ENCODE data around the gene PLB1. TPM values are rescaled to one million over a fixed set of nuclear protein-coding genes. Genes with fewer than 3 reads are reported as not detected.

PLB1 gene
- total RNA-seq, 4 donors from 2014 or later, result 3.0 to 14.5 (median 10.5) TPM

DNA sequence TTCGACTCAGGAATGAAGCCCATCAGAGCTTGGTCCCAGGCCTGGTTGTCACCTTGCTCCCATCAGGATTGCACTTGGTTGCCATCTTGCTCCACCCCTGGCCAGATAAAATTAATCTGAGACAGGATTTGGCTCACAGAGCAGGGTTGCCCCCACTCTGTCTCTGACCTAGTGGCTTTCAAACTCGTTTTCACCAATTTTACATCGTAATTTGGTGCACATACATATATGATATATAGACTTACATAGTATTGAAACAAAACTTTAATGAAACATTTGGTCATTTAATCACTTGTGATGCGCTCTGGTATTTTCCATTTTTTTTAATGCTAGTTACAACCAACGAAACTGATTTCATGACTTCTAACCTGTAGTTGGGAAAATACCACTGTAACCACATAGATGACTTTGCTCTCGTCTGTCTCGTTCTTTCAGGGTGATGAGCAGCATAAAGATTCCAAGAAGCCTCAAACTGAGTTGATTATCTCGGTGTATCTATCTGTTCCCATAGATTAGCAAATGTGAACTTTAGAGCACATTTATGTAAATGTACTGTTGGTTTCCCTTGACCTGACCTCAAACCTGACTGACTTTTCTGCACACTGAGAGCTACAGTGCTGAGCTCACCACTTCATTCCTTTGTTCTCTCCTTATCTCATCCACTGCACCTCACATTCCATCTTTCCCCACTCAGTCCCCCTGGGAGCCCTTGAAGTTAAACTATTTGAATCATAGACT lies 30.5 kb upstream of the PLB1 start:
- Histone ChIP-seq H3K27ac (no peak overlapping the region), H3K9me3 (peaks cover 0 to 15% (median 0%) of the 10 kb centered on the region in 3 donors), H3K4me3 (no peak overlapping the region), H3K36me3 (no peaks in the 10 kb centered on the region), H3K4me1 (no peaks in the 10 kb centered on the region), H3K27me3 (no peaks in the 10 kb centered on the region)
- 67 to 83% methylated on average over 6 of the region's 8 CpGs for WGBS, 2 donors (ENCODE audit: low coverage in 1 of 2)
- TF ChIP-seq, protein P1, sequence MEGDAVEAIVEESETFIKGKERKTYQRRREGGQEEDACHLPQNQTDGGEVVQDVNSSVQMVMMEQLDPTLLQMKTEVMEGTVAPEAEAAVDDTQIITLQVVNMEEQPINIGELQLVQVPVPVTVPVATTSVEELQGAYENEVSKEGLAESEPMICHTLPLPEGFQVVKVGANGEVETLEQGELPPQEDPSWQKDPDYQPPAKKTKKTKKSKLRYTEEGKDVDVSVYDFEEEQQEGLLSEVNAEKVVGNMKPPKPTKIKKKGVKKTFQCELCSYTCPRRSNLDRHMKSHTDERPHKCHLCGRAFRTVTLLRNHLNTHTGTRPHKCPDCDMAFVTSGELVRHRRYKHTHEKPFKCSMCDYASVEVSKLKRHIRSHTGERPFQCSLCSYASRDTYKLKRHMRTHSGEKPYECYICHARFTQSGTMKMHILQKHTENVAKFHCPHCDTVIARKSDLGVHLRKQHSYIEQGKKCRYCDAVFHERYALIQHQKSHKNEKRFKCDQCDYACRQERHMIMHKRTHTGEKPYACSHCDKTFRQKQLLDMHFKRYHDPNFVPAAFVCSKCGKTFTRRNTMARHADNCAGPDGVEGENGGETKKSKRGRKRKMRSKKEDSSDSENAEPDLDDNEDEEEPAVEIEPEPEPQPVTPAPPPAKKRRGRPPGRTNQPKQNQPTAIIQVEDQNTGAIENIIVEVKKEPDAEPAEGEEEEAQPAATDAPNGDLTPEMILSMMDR (IDR thresholded peaks at IDR 0.05), result no peak
- TF ChIP-seq EP300 (IDR thresholded peaks at IDR 0.05) (no peak), POLR2A (IDR thresholded peaks at IDR 0.05) (no peak), POLR2AphosphoS5 (IDR thresholded peaks at IDR 0.05) (no peak)
- ATAC-seq, result no peak

DNA sequence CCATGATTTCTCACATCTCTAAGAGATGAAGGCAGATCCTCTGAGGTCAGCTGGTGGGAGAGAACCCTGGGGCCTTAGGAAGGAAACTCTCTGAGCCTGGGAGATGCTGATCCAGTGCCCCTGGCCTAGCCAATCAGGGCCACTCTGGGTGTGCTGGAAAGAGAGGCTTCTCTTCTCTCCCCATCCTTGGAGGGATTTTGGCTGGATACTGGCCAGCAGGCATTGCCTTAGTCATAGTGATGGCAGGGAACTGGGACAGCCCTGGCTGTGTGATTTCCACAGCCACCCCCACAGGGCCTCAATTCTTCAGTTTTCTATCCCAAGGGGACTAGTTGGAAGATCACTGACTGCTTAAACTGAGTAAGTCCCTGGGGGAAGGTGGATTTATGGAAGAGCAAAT lies 26.6 kb upstream of the PLB1 start:
- Histone ChIP-seq H3K27me3 (no peaks in the 10 kb centered on the region), H3K4me3 (no peak overlapping the region), H3K9me3 (no peaks in the 10 kb centered on the region), H3K36me3 (no peaks in the 10 kb centered on the region), H3K27ac (no peak overlapping the region), H3K4me1 (no peaks in the 10 kb centered on the region)
- TF ChIP-seq EP300 (IDR thresholded peaks at IDR 0.05), result no peak
- TF ChIP-seq, protein P1 (IDR thresholded peaks at IDR 0.05), result no peak
- TF ChIP-seq POLR2A (IDR thresholded peaks at IDR 0.05), result no peak
- no peak for TF ChIP-seq POLR2AphosphoS5 (IDR thresholded peaks at IDR 0.05)
- ATAC-seq, result no peak

DNA sequence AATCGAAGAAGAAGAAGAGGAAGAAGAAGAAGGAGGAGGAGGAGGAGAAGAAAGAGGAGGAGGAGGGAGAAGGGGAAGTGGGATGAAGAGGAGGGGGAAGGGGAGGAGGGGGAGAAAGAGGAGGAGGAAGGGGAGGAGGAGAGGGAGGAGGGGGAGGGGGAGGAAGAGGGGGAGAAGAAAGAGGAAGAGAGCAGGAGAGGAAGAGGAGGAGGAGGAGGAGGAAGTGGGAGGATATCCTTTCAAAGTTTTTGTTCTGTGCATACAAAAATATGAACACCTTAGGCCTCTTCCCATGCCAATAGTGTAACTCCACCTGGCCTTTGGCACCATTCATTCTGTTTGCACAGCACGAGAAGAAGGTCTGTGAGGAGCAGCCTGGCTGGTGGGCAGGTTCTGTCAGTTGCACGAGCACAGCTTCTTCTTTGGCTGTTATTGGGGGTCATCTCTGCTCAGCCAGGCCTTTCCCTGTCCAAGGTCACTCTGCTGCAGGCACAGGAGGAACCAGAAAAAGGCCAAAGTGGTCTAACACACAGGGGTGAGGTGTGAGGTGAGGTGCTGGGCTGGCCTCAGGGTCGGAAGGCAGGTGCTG lies 25.8 kb upstream of the PLB1 start:
- H3K9me3 ChIP-seq, result no peaks in the 10 kb centered on the region
- no peak for ATAC-seq
- no peak overlapping the region for H3K27ac ChIP-seq
- H3K4me1 ChIP-seq, result no peaks in the 10 kb centered on the region
- H3K36me3 ChIP-seq, result no peaks in the 10 kb centered on the region
- TF ChIP-seq EP300 (IDR thresholded peaks at IDR 0.05) (no peak), POLR2AphosphoS5 (IDR thresholded peaks at IDR 0.05) (no peak), POLR2A (IDR thresholded peaks at IDR 0.05) (no peak)
- TF ChIP-seq, protein P1 (IDR thresholded peaks at IDR 0.05), result no peak
- 63 to 69% methylated on average over 3 of the region's 4 CpGs for WGBS, 2 donors (ENCODE audit: low coverage in 1 of 2)
- no peak overlapping the region for H3K4me3 ChIP-seq
- H3K27me3 ChIP-seq, result no peaks in the 10 kb centered on the region

DNA sequence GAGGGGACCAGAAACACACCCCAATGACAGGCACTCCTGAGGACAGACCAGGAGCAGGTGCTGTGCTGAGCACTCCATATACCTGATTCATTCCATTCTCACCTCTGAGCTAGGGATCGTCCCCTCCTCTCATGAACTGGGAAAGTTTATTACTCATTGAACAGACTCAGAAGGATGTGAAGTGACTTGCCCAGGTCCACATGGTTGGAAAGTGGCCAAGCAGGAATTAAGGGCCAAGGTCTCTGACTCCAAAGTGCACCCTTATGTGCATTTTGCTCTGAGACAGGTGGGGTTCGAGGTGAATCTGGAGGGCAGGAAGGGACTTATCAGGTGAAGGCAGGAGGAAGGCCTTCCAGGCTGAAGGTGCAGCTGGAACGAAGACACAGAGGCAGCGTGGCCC lies 25.1 kb upstream of the PLB1 start:
- Histone ChIP-seq H3K27me3 (no peaks in the 10 kb centered on the region), H3K4me3 (no peak overlapping the region), H3K36me3 (no peaks in the 10 kb centered on the region), H3K27ac (no peak overlapping the region), H3K9me3 (no peaks in the 10 kb centered on the region), H3K4me1 (no peaks in the 10 kb centered on the region)
- ATAC-seq, result no peak
- TF ChIP-seq POLR2A (IDR thresholded peaks at IDR 0.05) (no peak), POLR2AphosphoS5 (IDR thresholded peaks at IDR 0.05) (no peak), EP300 (IDR thresholded peaks at IDR 0.05) (no peak)
- TF ChIP-seq, protein P1 (IDR thresholded peaks at IDR 0.05), result no peak
- WGBS, 2 donors (ENCODE audit: low coverage in 1 of 2), result 100% methylated on average over 1 to 2 of the region's 4 CpGs

DNA sequence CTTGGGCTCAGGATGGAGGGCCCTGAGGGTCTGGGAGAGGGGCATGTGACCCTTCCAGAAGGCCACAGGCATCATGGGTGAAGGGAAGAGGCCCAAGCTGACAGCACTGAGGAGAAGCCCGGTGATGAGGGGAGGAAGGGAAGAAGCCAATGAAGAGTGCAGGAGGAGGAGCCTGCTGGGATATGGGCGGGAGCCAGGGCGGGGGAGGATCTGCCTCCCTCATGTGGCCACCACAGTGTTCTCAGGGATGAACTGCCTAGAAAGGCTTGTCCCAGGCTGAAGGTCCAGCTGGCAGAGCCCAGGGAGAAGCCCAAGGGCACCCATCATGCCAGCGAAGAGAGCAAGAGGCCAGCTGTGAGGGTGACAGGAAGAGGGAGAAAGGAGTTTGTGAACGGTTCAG lies 24.6 kb upstream of the PLB1 start:
- Histone ChIP-seq H3K4me1 (no peaks in the 10 kb centered on the region), H3K27me3 (no peaks in the 10 kb centered on the region), H3K27ac (no peak overlapping the region), H3K36me3 (no peaks in the 10 kb centered on the region), H3K4me3 (no peak overlapping the region), H3K9me3 (no peaks in the 10 kb centered on the region)
- TF ChIP-seq EP300 (IDR thresholded peaks at IDR 0.05) (no peak), POLR2AphosphoS5 (IDR thresholded peaks at IDR 0.05) (no peak), POLR2A (IDR thresholded peaks at IDR 0.05) (no peak)
- TF ChIP-seq, protein P1 (IDR thresholded peaks at IDR 0.05), result no peak
- 38 to 72% methylated on average over 2 to 4 of the region's 5 CpGs for WGBS, 2 donors (ENCODE audit: low coverage in 1 of 2)
- no peak for ATAC-seq
